Esophagus muscularis mucosa (tissue), 4 donors: ENCODE measurements around the gene FOXL2. TPM values are rescaled to one million over a fixed set of nuclear protein-coding genes. Genes with fewer than 3 reads are reported as not detected.

Source experiments
- DNase-seq: peaks from one replicate; pipeline ENCODE4 v3.0.0-alpha.2; 2017; ENCODE audit errors: extremely low spot score
- H3K27ac ChIP-seq, 4 donors: fragments of 200-600 bp; sonication (generic); replicated peaks in 1 of 4; 1 replicate in 3 of 4; 2 replicates in 1 of 4; pipeline ENCODE4 v1.5.1; 2016 to 2019; ENCODE audit warnings: mild to moderate bottlenecking in 1 of 4
- H3K27me3 ChIP-seq, 4 donors: fragments of 200-600 bp; sonication (generic); one replicate each; pipeline versions ENCODE4 v1.5.1 to v1.6.0; 2016 to 2019
- H3K36me3 ChIP-seq, 4 donors: fragments of 200-600 bp; sonication (generic); one replicate each; pipeline ENCODE4 v1.5.1; 2016 to 2019
- H3K4me1 ChIP-seq, 4 donors: fragments of 200-600 bp; sonication (generic); one replicate each; pipeline ENCODE4 v1.5.1; 2016 to 2019
- H3K4me3 ChIP-seq, 4 donors: fragments of 200-600 bp; sonication (generic); 1 replicate in 2 of 4; 2 replicates in 2 of 4; pipeline ENCODE4 v1.5.1; 2016 to 2019; ENCODE audit warnings: mild to moderate bottlenecking in 4 of 4, moderate library complexity in 1 of 4
- H3K9me3 ChIP-seq, 4 donors: fragments of 200-600 bp; sonication (generic); 1 replicate in 3 of 4; 2 replicates in 1 of 4; pipeline ENCODE4 v1.5.1; 2016 to 2019
- CTCF ChIP-seq, 3 experiments: fragments of 200-600 bp in 2 of 3; fragments of 450-650 bp in 1 of 3; sonication (generic) in 2 of 3; IDR thresholded peaks; one replicate each; pipeline ENCODE4 v1.5.1; 2017 to 2019; ENCODE audit warnings: antibody characterized with exemption in 3 of 3, mild to moderate bottlenecking in 2 of 3, moderate library complexity in 1 of 3
- EP300 ChIP-seq: sonication (generic); formaldehyde crosslinking; IDR thresholded peaks from one replicate; pipeline ENCODE4 v1.6.1; 2017; ENCODE audit warnings: antibody characterized with exemption
- POLR2A ChIP-seq: fragments of 450-650 bp; IDR thresholded peaks from one replicate; pipeline ENCODE4 v1.6.1; 2017; ENCODE audit warnings: antibody characterized with exemption, moderate library complexity, mild to moderate bottlenecking, low read depth
- POLR2AphosphoS5 ChIP-seq, 2 donors: sonication (generic); formaldehyde crosslinking; IDR thresholded peaks; one replicate each; pipeline ENCODE4 v1.6.1; 2017; ENCODE audit warnings: antibody characterized with exemption in 2 of 2
- WGBS: methylation state at CpG from one replicate; pipeline ENCODE4 v1.1.5; 2018; 5-methylcytosine and 5-hydroxymethylcytosine counted together
- intact Hi-C: fragments of 100-400 bp; cut with DNase I; formaldehyde crosslinking; loops from one replicate; pipeline ENCODE4 v1.15.1; 2023
- total RNA-seq, 4 donors: library from RNA; depleted of rRNA; stranded (reverse); fragments of >200 nt; gene quantifications; one replicate each; pipeline versions ENCODE4 v1.1.0 to v1.2.1, GENCODE V29; 2016

FOXL2 gene
- total RNA-seq, 4 donors from 2014 or later = 0.17 to 0.26 TPM; not detected in 2

DNA sequence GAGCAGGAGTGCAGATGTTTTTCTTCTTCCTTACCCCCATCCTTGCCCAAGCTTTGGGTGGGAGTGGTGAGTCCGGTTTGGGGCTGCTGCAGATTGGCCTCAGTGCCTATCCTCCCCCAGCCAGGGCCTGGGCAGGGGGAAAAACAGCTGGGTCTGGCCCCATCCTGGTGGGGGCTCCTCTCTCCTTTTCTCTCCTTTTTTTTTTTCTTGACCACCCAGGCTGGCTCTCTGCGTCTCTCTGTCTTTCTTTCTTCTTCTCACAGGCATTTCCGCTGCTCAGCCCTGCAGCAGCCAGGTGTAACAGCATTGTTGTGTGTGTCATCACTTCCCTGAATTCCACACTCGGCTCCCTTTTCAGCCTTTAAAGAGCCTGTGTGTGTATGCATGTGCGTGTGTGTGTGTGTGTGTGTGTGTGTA, 2.1 kb upstream of the FOXL2 start:
- H3K4me3 ChIP-seq = no peak overlapping the region
- H3K27me3 ChIP-seq = peaks cover 7 to 100% (median 72%) of the 10 kb centered on the region in 4 donors
- TF ChIP-seq CTCF (IDR thresholded peaks at IDR 0.05) (no peak), EP300 (no peak), POLR2AphosphoS5 (IDR thresholded peaks at IDR 0.05) (no peak), POLR2A (no peak)
- no peaks in the 10 kb centered on the region for H3K36me3 ChIP-seq
- H3K4me1 ChIP-seq = peaks cover 44 to 54% (median 50%) of the 10 kb centered on the region in 4 donors
- H3K27ac ChIP-seq = no peak overlapping the region
- 67% methylated on average over 5 of the region's 5 CpGs for WGBS
- no peak for DNase-seq
- intact Hi-C loops = no loop called here
- H3K9me3 ChIP-seq = no peaks in the 10 kb centered on the region

GRCh38 chr3:138948371-138949001, 1.5 kb upstream of the FOXL2 start:
- no peak for DNase-seq
- no peaks in the 10 kb centered on the region for H3K36me3 ChIP-seq
- intact Hi-C loops = no loop called here
- H3K27ac ChIP-seq = no peak overlapping the region
- WGBS = 72% methylated on average over 3 of the region's 3 CpGs
- TF ChIP-seq EP300 (no peak), POLR2A (no peak), POLR2AphosphoS5 (IDR thresholded peaks at IDR 0.05) (no peak), CTCF (IDR thresholded peaks at IDR 0.05) (no peak)
- no peak overlapping the region for H3K4me3 ChIP-seq
- peaks cover 46 to 57% (median 52%) of the 10 kb centered on the region in 4 donors for H3K4me1 ChIP-seq
- H3K27me3 ChIP-seq = peaks cover 7 to 100% (median 77%) of the 10 kb centered on the region in 4 donors
- no peaks in the 10 kb centered on the region for H3K9me3 ChIP-seq

DNA sequence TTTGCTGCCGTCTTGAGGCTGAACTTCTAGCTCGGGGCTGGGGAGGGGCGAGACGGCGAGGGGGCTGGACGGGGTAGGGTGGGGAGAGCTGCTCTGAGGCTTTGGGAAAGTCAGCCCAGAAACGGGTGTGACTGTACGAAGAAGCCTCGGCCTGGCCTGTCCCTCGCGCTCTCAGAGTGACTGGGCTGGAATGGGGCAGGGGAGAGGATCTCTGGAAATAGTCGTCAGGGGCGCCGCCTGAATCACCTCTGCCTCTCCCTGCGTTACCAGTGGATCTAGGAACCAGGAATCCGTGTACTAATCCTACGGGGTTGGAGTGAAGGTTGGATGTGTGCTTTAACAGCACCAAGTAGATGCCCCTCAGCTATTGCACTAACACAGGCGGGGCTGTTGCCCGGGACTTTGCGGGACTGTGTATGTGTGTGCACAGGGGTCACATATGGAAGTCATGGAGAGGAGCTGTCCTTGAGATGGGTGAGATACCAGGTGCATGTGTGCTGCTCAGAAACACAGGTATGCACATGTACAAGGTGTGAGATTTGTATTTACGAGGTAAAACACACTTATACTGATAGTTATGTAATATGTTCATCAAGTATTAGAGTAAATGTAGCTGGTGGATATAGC, 671 bp upstream of the FOXL2 start:
- no peak for DNase-seq
- TF ChIP-seq POLR2AphosphoS5 (IDR thresholded peaks at IDR 0.05) (no peak), EP300 (no peak), POLR2A (no peak), CTCF (IDR thresholded peaks at IDR 0.05) (no peak)
- intact Hi-C loops = no loop called here
- Histone ChIP-seq H3K9me3 (no peaks in the 10 kb centered on the region), H3K36me3 (no peaks in the 10 kb centered on the region), H3K27me3 (peaks cover 15 to 100% (median 86%) of the 10 kb centered on the region in 4 donors), H3K4me1 (peaks cover 46 to 57% (median 52%) of the 10 kb centered on the region in 4 donors), H3K4me3 (peak overlapping the region; percentile 49 to 61 (median 55)), H3K27ac (no peak overlapping the region)
- 40% methylated on average over 21 of the region's 21 CpGs for WGBS

GRCh38 chr3:138945709-138946662, 951 bp downstream of the FOXL2 start:
- TF ChIP-seq EP300 (no peak), POLR2A (no peak), POLR2AphosphoS5 (IDR thresholded peaks at IDR 0.05) (no peak), CTCF (IDR thresholded peaks at IDR 0.05) (no peak)
- Histone ChIP-seq H3K27me3 (peaks cover 15 to 100% (median 94%) of the 10 kb centered on the region in 4 donors), H3K36me3 (no peaks in the 10 kb centered on the region), H3K4me1 (peaks cover 46 to 57% (median 52%) of the 10 kb centered on the region in 4 donors), H3K9me3 (no peaks in the 10 kb centered on the region), H3K4me3 (peak overlapping the region; percentile 49 to 61 (median 55)), H3K27ac (no peak overlapping the region)
- 10% methylated on average over 2 of the region's 120 CpGs for WGBS
- no peak for DNase-seq
- intact Hi-C loops = no loop called here
